NK-92 (cell line): ENCODE results near the gene RHOBTB3.

Experiments
- DNase-seq: peaks from one replicate; lab custom pipeline; 2025; ENCODE audit not compliant: unreplicated experiment; lab: John Stamatoyannopoulos, UW

Gene RHOBTB3

DNA sequence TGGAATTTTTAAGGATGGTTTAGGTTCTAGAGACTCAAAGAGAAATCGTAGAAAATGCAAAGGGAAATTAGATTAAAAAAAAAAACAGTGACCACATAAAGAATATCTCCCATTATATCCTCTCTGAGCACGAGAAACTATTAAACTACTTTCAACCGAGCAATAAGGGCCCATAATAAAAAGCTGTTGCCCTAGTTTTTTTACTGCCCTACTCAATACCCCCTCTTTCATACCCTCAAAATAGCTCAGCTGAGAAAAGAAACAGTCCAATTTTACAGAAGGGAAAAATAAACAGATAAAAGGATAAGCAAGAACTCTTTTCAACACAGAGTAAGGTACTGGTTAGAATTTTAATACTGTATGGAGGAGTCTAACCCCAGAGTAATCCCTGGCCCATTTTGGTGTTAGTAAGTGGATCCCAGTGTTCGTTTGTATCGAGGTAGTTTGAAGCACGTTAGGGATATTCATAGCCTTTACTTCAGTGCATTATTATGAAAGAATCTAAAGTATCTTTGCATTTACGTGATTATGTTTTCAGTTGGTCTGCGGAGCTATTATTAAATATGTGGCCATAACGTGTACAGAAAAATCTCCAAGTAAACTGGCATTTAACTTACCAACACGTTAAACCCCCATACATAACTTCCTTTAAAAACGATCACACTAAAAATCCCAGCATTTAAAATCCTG lies 980 bp upstream of the RHOBTB3 start:
- no peak for DNase-seq

DNA sequence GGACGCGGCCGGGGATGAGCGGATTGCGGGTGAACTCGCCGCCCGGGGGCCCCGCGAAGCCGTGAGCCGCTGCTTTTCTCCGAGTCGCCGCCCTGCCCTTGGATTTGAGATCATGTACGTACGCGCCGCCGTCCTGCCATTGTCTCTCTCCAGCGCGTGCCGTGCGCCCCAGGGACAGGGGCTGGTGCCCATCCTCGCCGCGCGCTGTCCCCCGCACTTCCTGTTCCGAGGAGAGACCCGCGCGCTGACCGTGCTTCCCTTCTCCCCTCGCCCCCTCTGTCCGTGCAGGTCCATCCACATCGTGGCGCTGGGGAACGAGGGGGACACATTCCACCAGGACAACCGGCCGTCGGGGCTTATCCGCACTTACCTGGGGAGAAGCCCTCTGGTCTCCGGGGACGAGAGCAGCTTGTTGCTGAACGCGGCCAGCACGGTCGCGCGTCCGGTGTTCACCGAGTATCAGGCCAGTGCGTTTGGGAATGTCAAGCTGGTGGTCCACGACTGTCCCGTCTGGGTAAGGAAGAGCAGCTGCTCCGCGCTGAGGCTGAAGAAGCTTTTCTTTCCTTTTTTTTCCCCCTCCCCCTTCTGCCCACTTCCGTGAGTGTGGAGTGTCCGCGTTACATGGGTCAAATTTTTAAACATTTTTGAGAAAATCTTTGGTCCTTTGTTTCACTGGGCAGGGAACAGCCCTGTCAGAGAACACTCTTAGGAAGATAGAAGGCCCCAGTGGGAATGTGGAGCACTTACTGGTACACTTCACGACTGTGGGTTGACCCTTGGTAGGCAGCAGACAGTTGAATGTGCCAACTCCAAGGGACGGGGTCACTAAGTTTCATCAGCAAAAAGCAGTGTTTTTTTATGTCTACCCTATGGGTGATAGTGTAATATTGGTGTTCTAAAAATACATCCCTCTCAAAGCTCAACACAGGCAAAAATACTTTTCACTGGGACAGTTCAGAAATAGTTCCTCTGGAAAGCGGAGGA lies 727 bp downstream of the RHOBTB3 start:
- DNase-seq, result no peak

DNA sequence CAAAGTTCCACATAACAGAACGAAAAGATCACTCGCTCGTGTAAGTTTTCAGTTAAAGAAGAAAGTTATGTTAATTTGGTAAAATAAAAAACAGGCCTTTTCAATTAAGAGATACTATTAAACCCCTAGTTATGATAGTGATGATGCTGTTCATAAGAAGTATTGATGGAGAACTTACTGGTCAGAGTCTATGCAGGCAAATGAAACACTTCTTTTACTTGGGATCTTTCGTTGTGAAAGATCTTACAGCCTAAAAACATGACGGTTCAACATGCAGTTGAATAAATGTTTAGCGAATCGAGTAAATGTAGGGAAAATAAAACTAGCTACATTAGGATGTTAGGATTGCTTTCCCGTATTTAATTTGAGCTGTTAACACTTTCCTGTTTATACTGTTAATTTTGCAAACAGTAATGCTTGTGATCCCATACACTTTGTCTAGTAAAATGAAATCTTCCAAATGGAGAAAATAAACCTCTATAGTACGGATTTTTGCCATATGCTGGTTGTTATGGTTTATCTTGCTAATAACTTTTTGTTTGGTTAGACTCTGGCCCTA lies 2.0 kb downstream of the RHOBTB3 start:
- DNase-seq, result no peak

DNA sequence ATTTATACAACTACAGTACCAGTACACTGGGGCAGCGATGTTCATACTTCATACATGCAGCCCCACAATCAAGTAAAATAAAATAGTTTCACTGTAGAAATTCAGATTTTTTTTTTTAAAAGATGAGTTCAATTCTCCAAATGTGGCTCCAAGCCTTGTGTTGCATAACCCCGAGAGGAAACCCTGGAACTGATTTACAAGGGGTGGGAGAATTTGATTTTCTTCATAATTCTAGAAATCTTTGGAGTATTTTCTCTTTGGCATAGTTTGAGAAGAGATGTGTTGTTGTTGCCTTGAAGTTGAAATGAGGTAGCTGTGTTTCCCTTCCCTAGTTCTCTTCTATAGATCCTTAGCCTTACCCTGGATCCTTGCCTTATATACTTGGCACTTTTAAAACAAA lies 3.1 kb downstream of the RHOBTB3 start:
- DNase-seq, result no peak

DNA sequence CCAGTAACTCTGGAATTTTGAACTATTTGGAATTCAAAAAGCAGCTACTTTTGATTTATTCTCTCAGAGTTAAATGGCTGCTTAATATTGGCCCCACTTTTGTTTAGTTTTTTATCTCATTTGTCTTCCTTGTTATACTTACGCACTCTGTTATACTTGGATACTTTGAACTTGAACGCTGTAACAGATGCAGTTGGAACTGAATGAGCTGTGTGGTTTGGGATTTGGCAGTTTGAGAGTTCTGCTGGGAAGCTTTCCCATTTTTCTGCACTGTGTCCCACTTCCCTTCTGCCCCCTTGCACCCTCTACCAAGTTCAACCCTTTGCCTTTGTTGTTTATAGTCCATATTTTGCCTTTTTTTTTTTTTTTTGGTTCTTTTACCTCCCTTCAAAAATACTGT lies 3.8 kb downstream of the RHOBTB3 start:
- no peak for DNase-seq

DNA sequence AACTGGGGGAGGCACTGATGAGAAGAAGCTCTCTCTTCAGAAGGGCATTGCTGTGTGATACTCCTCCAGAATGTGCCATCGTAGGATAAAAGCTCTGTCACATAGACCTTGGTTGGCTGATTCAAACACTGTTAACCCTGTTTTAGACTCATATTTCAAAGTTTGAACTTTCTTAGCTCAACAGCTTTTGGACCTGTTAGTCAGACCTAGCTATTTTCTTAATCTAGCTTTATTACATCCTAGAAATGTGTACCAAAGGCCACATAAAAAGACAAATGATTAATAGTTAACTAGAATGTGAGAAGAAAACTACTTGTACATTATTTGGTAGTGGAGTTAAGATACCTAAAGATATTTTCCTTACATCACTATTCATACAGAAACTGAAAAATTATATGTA lies 4.3 kb downstream of the RHOBTB3 start:
- DNase-seq, result no peak

DNA sequence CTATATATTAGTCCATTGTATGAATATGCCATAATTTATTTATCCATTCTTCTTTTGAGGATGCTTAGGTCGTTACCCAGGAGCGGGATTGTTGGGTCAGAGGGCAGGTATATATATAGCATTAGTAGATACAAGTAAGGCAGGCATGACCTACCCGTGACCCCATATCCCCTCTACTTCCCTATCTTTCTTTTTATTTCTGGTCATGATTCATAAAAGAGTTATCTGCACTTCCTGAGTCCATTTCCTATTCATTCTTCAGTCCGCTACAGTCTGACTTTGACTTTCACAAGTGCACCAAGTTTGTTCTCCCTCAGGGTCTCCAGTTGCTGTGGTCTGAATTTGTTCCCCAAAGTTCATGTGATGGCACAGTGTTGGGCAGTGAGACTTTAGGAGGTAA lies 6.9 kb downstream of the RHOBTB3 start:
- no peak for DNase-seq

DNA sequence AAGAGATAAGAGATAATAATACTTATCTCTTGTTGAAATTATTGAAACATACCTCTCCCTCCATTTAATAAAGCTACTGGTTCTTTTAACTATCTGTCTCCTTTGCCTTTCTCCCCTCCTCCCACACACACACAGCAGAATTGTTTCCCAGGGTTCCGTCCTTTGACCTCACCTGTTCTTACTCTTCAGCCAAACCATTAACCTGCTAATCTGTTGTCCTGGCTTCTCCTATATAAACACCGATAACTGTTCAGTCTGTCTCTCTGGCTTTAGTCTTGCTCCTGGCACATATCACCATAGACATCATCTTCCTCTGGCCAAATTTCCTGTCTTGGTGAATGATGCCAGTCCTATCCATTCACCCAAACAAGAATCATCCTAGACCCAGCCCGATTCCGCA lies 7.7 kb downstream of the RHOBTB3 start:
- no peak for DNase-seq

DNA sequence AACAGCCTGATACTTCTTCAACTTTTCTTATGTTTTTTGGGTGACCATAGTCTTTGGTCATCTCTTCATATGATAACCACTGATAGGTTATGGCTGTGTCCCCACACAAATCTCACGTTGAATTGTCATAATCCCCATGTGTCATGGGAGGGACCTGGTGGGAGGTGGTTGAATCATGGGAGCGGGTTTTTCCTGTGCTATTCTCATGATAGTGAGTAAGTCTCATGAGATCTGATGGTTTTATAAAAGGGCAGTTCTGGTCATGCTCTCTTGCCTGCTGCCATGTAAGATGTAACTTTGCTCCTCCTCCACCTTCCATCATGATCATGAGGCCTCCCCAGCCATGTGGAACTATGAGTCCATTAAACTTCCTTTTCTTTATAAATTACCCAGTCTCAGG lies 8.7 kb downstream of the RHOBTB3 start:
- no peak for DNase-seq

DNA sequence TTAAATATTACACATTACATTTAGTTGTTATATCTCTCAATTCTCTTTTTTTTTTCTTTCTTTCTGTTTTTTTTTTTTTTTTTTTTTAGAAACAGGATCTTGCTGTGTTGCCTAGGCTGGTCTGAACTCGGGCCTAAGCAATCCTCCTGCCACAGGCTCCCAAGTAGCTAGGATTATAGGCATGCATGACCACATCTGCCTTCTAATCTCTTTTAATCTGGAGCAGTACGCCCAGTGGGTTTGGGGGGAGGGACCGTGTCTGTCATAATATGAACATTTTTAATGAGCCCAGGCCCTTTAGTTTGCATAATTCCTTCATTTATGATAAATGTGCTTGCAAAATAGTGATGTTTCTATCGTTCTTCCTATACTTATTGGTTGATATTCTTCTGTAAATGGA lies 10.3 kb downstream of the RHOBTB3 start:
- DNase-seq, result no peak

DNA sequence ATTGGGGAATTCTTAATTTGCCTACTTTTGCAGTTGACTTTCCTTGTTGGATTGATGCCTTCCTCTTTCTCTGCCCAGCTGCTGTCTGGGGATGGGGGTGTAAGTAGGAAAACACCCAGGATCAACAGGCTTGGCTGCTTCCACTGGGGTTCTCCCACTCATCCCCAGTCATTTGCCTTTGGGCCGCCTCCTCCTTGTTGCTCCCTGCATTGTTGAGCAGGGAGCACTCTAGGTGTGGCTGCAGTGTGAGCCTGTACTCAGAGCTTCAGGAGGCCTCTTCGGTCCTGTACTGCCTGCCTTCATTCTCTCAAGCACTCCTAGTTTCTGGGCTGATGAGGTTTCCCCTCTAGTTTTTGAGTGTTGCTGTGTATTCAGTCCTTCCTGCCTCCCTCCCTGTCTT lies 12.1 kb downstream of the RHOBTB3 start:
- DNase-seq, result no peak

DNA sequence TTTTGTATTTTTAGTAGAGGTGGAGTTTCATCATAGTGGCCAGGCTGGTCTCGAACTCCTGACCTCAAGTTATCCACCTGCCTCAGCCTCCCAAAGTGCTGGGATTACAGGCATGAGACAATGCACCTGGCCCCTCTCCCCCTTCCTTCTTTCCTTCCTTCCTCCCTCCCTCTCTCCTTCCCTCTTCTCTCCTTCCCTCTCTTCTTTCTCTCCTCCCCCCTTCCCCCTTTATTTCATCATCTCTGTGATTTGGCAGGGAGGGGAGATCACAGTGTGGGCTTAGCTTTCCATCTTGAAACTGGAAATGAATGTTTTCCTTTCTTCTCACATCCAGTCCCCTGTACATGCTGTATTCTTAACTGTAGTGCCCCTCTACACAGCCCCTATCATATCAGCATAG lies 12.7 kb downstream of the RHOBTB3 start:
- DNase-seq, result no peak

DNA sequence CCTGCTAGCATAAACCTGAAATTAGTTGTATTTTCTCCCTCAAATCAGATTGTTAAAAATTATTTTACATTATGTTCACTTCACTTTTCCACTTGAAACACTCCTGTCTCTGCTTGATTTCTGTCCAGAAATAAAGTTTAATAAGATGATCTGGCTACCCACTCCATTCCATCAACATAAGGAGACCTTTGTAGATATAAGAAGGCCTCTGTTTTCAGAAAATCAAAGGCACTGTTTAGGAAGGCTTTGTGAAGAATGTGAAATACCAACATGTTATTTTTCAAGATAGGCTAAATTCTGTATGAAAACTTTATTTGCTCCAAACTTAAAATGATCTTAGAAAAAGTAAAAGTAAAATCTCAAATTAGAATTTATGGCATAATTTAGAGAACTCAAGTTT lies 15.1 kb downstream of the RHOBTB3 start:
- DNase-seq, result no peak

DNA sequence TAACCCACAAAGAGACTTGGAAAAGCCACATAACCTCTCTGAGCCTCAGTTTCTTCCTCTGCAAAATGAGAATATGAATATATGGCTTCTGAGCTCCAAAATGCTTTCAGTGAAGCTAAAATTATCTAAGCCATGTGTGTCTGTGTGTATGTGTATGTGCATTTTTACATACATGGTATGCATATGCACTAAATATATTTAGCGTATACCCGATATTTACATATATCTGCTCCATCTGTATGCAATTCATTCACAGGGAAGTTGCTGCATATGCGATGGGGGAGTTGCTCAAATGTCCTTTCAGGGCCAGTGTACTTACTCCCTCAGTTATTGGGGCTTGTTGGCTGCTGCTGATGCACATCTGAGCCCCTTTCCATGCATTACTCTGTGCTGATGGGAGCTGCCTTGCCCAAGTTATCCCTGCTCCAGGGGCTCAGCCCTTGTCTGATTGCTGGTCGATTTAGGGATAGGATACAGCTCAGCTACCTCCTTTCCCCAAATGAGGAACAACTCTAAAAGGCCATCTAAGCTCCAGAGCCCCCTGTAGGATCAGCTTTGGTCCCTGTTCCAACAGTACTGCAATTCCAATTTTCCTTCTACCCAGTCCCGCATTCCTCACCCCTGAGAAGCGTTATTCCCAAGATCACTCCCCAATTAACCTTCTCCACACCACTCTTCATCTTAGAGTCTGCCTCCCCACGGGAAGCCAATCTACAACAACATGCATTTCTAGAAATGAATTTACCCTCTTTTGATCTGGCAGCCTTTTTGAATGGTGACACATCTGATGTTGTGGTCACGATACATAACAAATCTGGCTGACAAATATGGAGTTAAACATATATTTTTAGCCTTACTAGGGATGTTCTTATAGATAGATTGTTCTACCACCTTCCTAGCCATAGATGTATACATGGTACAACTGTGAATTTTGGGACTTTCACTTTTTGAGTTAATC lies 15.9 kb downstream of the RHOBTB3 start:
- DNase-seq, result no peak

DNA sequence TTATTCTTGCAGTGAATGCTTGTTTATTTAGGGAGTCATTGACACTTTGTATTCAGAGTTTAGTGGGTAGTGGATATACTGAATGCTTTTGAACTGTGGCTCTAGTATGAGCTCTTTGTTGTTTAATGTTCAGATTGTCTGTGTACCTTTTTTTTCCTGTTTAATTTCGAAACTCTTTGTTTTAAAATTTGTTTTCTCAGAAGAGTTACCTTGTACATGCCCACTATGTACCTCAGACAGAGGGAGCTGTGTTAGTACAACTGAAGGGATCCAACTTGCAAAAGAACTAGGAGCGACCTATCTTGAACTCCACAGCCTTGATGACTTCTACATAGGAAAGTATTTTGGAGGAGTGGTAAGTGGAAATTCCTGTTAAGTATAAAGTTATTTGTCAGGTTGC lies 17.0 kb downstream of the RHOBTB3 start:
- no peak for DNase-seq

DNA sequence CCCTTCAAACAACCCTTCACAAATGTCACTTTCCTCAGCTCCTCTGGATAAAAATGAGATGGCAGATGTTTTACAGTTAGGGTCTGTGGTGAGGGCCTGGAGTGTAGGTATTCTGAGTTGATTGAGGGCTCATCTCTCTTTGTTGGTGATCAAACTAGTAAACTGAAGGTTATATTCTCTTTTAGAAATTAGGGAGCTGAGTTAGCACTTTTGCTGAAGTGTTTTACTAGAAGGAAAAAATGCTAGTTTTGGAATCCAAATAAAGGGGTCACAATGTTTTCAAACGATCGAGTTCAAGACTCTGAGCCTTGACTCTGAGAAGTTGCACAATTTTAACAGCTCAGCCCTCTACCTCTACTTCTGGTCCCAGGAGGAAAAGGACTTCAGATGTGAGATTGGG lies 23.4 kb downstream of the RHOBTB3 start:
- DNase-seq, result no peak

DNA sequence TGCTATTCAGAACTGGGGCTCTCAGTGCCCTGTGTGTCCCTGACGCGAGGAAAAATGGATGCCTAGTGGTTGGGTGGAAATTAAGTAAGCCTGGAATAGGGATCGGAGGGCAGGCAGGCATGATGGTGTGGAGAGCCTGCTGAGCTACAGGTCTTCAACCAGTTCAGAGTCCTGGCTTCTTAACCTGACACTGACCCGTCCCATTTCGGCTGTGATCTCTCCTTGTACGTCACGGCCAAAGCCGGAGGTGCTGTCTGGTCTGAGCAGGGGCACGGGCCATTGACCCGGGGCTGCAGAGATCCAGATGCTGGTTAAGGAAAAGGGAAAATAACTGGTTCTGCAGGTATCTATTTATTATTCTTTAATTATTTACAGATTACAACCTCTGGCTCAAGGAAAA lies 27.9 kb downstream of the RHOBTB3 start:
- no peak for DNase-seq

DNA sequence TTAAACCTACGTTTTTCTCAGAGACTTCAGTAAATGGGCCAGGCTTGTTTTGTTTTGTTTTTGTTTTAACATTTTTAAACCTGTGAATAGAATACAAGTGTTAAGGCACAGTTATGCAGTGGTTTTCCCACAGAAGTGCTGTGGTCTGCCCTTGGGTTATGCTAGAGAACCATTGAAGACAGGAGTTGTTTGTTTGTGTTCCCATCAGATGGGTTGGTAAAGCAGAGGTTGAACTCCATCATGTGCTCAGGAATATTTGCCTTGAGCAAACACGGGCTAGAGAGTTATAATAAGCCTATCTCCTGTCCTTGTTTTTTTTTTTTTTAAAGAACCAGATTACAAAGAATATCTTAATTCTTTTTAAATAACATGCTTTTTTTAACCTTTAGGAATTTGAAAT lies 28.5 kb downstream of the RHOBTB3 start:
- no peak for DNase-seq

DNA sequence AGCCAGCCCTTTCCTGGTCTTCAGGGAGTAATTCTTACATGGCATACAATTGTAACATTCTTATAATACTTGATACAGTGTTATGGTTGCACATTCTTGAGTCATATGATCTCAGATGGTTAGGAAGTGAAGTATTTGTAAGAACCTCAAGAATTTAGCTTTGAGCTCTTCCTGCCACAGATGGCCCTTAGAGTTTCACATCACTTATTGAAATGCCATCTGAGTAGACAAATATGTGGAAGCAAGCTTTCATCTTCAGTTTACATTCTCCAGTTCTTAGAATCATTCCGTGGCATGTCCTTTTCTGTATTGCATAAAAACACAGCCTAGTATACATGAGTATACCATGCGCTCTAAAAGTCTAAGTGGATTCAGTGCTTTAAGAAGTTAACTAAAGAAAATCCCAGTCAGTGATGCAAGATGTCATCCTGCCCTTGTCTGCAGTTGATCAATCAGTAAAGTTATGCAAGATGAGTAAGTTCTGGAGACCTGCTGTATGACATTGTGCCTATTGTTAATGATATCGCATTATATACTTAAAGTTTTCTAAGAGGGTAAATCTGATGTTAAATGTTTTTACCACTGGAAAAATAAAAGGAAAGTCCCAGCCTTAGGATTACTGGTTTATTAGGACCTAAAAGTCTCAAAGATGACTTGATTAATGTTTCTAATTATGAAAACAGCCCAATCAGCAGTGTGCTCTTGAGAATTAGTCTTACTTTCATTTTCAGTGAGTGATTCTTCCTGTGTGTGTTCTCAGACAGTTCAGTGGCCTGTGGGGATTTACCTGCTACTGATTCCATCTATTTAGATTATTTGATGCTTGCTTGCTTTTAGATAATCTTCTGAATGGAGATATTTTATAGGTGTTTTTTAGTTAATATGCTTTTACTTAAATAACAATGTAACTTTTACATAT lies 29.4 kb downstream of the RHOBTB3 start:
- no peak for DNase-seq
